Cerebellar nuclear complex (tissue), 1 donor: ENCODE measurements around the gene TEX29.

ENCODE experiments used
- DNase-seq, 2 experiments: peaks; one replicate each; lab custom pipeline; 2025; lab: John Stamatoyannopoulos, UW

Gene TEX29

GRCh38 chr13:111291908-111292307 lies 28.5 kb upstream of the TEX29 start:
- no peak for DNase-seq

GRCh38 chr13:111292710-111293485 lies 27.5 kb upstream of the TEX29 start:
- peak in 1 of 2 experiments; percentile 69 for DNase-seq

GRCh38 chr13:111295886-111296285 lies 24.6 kb upstream of the TEX29 start:
- no peak for DNase-seq

- DNase-seq: no peak
These were observed 24.0 kb upstream of the TEX29 start for GRCh38 chr13:111296417-111296816.

GRCh38 chr13:111298214-111298975 lies 22.0 kb upstream of the TEX29 start:
- no peak for DNase-seq

GRCh38 chr13:111302045-111302726 lies 18.3 kb upstream of the TEX29 start:
- DNase-seq: peak in 1 of 2 experiments; percentile 66

GRCh38 chr13:111303559-111303958 lies 16.9 kb upstream of the TEX29 start:
- no peak for DNase-seq

GRCh38 chr13:111304041-111304544 lies 16.3 kb upstream of the TEX29 start:
- DNase-seq: peak in 1 of 2 experiments; percentile 31

GRCh38 chr13:111304603-111305289 lies 15.7 kb upstream of the TEX29 start:
- no peak for DNase-seq

- DNase-seq: no peak
These were observed 7.4 kb upstream of the TEX29 start for GRCh38 chr13:111312944-111313590.

GRCh38 chr13:111313911-111314425 lies 6.5 kb upstream of the TEX29 start:
- no peak for DNase-seq

- no peak for DNase-seq
These were observed 5.6 kb upstream of the TEX29 start for GRCh38 chr13:111314852-111315251.

- DNase-seq: no peak
These were observed 5.0 kb upstream of the TEX29 start for GRCh38 chr13:111315347-111315995.

- DNase-seq: no peak
These were observed 4.2 kb upstream of the TEX29 start for GRCh38 chr13:111316161-111316730.

GRCh38 chr13:111317042-111317550 lies 3.3 kb upstream of the TEX29 start:
- no peak for DNase-seq

GRCh38 chr13:111317571-111318345 lies 2.7 kb upstream of the TEX29 start:
- DNase-seq: no peak

- DNase-seq: no peak
These were observed 2.1 kb upstream of the TEX29 start for GRCh38 chr13:111318386-111318785.

GRCh38 chr13:111319521-111319920 lies 921 bp upstream of the TEX29 start:
- DNase-seq: no peak
